Erythroblast (primary cell): ENCODE results near the gene PADI3.

Experiments used
- GATA1 ChIP-seq: IDR thresholded peaks from 2 replicates; pipeline ENCODE4 v1.6.1; 2011; ENCODE audit warnings: low read depth, mild to moderate bottlenecking, control low read depth, low read length, moderate library complexity
- POLR2A ChIP-seq: IDR thresholded peaks from 2 replicates; pipeline ENCODE4 v1.6.1; 2011; ENCODE audit warnings: mild to moderate bottlenecking, low read length

DNA sequence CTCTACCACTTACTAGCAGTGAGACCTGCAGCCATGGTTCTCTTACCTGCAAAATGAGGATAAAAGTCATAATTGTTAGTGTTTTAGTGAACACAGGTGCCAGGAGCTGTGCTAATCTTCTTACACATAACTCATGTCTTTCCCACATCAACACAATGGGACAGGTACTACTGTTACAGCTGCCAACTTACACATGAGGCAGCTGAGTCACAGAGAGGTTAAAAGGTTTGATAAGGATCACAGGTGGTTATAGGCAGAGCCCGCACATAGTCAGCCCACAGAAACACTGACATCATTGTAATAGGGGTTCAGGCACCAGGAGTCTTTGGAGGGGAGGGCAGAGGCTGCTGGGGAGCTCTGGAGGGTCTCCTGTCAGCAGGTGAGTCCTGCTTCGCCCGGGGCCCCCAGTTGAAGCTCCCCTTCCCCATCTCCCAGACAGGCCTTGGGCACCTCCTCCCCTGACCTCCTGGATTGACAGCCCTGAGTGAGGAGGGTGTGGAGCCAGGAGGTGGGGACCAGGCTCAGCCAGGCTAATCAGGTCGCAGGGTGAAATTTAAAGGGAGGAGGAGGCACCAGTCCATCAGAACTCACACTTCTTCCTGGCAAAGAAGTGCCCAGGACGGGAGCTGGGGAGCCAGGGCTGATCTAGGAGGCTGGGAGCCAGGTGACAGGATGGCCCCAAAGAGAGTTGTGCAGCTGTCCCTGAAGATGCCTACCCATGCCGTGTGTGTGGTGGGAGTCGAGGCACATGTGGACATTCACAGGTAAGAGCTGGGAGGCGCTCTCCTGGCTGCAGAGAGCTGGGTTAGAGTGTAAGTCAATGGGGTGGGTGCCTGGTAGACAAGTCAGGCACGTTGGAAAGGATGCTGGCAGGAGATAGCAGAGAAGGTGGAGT is 44.1 kb upstream of the PADI3 start, which contains the start of gene PADI1:
- TF ChIP-seq POLR2A (no peak), GATA1 (no peak)
